Measurements from ENCODE around the gene CYP2E1. TPM values are rescaled to one million over a fixed set of nuclear protein-coding genes. Genes with fewer than 3 reads are reported as not detected.
"Not testable (repeated sequence)": the region's sequence is repeated elsewhere in the genome, so short reads cannot be mapped to it uniquely, and the experiment has no call there.

The CYP2E1 gene
- total RNA-seq, 4 donors from 2014 or later = 3.1 to 26.9 (median 10.5) TPM

- peaks cover 0 to 62% (median 0%) of the 10 kb centered on the region in 3 donors for H3K36me3 ChIP-seq
- H3K27me3 ChIP-seq = no peaks in the 10 kb centered on the region
- 69 to 72% methylated on average over 4 of the region's 4 CpGs for WGBS, 2 donors
- H3K9me3 ChIP-seq = peaks cover 0 to 8% (median 0%) of the 10 kb centered on the region in 3 donors
- no peak for TF ChIP-seq CTCF (IDR thresholded peaks at IDR 0.05)
- no peak for TF ChIP-seq POLR2A (IDR thresholded peaks at IDR 0.05)
- no peak overlapping the region for H3K4me3 ChIP-seq
- H3K4me1 ChIP-seq = no peaks in the 10 kb centered on the region
- no peak for DNase-seq
- H3K27ac ChIP-seq = no peak overlapping the region
- intact Hi-C loops (cut with DNase I) = no loop called here
Observed at GRCh38 chr10:133509700-133510099, 17.5 kb upstream of the CYP2E1 start.

GRCh38 chr10:133511408-133511807 is 15.8 kb upstream of the CYP2E1 start:
- TF ChIP-seq POLR2A (IDR thresholded peaks at IDR 0.05) (no peak), CTCF (IDR thresholded peaks at IDR 0.05) (no peak)
- no peak for DNase-seq
- peaks cover 0 to 58% (median 0%) of the 10 kb centered on the region in 3 donors for H3K36me3 ChIP-seq
- H3K4me1 ChIP-seq = no peaks in the 10 kb centered on the region
- no peak overlapping the region for H3K27ac ChIP-seq
- H3K4me3 ChIP-seq = no peak overlapping the region
- H3K9me3 ChIP-seq = peaks cover 0 to 8% (median 0%) of the 10 kb centered on the region in 3 donors
- H3K27me3 ChIP-seq = no peaks in the 10 kb centered on the region
- intact Hi-C loops (cut with DNase I) = no loop called here
- 77 to 80% methylated on average over 4 of the region's 4 CpGs for WGBS, 2 donors

- H3K9me3 ChIP-seq = peaks cover 0 to 8% (median 0%) of the 10 kb centered on the region in 3 donors
- TF ChIP-seq POLR2A (IDR thresholded peaks at IDR 0.05) (no peak), CTCF (IDR thresholded peaks at IDR 0.05) (no peak)
- no peaks in the 10 kb centered on the region for H3K4me1 ChIP-seq
- peaks cover 0 to 52% (median 0%) of the 10 kb centered on the region in 3 donors for H3K36me3 ChIP-seq
- H3K27me3 ChIP-seq = no peaks in the 10 kb centered on the region
- no peak for DNase-seq
- no peak overlapping the region for H3K27ac ChIP-seq
- H3K4me3 ChIP-seq = no peak overlapping the region
- WGBS, 2 donors = 51 to 57% methylated on average over 4 of the region's 4 CpGs
- intact Hi-C loops (cut with DNase I) = no loop called here
Observed at GRCh38 chr10:133511907-133512528, 15.1 kb upstream of the CYP2E1 start.

GRCh38 chr10:133515471-133515870 is 11.7 kb upstream of the CYP2E1 start:
- H3K4me1 ChIP-seq = peaks cover 0 to 10% (median 4%) of the 10 kb centered on the region in 3 donors
- DNase-seq = no peak
- no peaks in the 10 kb centered on the region for H3K9me3 ChIP-seq
- peaks cover 0 to 26% (median 0%) of the 10 kb centered on the region in 3 donors for H3K36me3 ChIP-seq
- no peak overlapping the region for H3K27ac ChIP-seq
- 75 to 77% methylated on average over 4 of the region's 4 CpGs for WGBS, 2 donors
- no peak for TF ChIP-seq CTCF (IDR thresholded peaks at IDR 0.05)
- TF ChIP-seq POLR2A (IDR thresholded peaks at IDR 0.05) = no peak
- H3K27me3 ChIP-seq = no peaks in the 10 kb centered on the region
- no peak overlapping the region for H3K4me3 ChIP-seq
- intact Hi-C loops (cut with DNase I) = no loop called here

GRCh38 chr10:133516057-133516456 is 11.1 kb upstream of the CYP2E1 start:
- H3K27ac ChIP-seq = no peak overlapping the region
- no peak overlapping the region for H3K4me3 ChIP-seq
- no peak for DNase-seq
- 50 to 51% methylated on average over 4 of the region's 4 CpGs for WGBS, 2 donors
- no peaks in the 10 kb centered on the region for H3K9me3 ChIP-seq
- TF ChIP-seq POLR2A (IDR thresholded peaks at IDR 0.05) = no peak
- no peak for TF ChIP-seq CTCF (IDR thresholded peaks at IDR 0.05)
- H3K27me3 ChIP-seq = no peaks in the 10 kb centered on the region
- intact Hi-C loops (cut with DNase I) = no loop called here
- peaks cover 0 to 20% (median 0%) of the 10 kb centered on the region in 3 donors for H3K36me3 ChIP-seq
- H3K4me1 ChIP-seq = peaks cover 0 to 14% (median 4%) of the 10 kb centered on the region in 3 donors

- 79 to 80% methylated on average over 5 of the region's 5 CpGs for WGBS, 2 donors
Observed at GRCh38 chr10:133518517-133518916, 8.6 kb upstream of the CYP2E1 start.

More at GRCh38 chr10:133518517-133518916, 8.6 kb upstream of the CYP2E1 start:
- peaks cover 0 to 14% (median 4%) of the 10 kb centered on the region in 3 donors for H3K4me1 ChIP-seq
- DNase-seq; H3K4me3 ChIP-seq; intact Hi-C loops (cut with DNase I); H3K36me3 ChIP-seq; H3K9me3 ChIP-seq; H3K27ac ChIP-seq; H3K27me3 ChIP-seq: not testable (repeated sequence)

All from esophagus squamous epithelium (tissue), 5 donors.